Panc1 (cell line): ENCODE data around the gene KLHL8.

Experiments
- CTCF ChIP-seq: fragments of 450-650 bp; IDR thresholded peaks from 2 replicates; pipeline ENCODE4 v1.5.1; 2017; ENCODE audit warnings: mild to moderate bottlenecking
- REST ChIP-seq, 2 experiments: IDR thresholded peaks; 2 replicates each; pipeline ENCODE4 v1.6.1; 2011 to 2012; ENCODE audit warnings: low read depth in 2 of 2, control low read depth in 1 of 2, low read length in 1 of 2, mild to moderate bottlenecking in 1 of 2, moderate library complexity in 1 of 2; ENCODE audit not compliant: insufficient read depth in 1 of 2
- TCF7L2 ChIP-seq: IDR thresholded peaks from 2 replicates; pipeline ENCODE4 v1.6.1; 2011; ENCODE audit warnings: mild to moderate bottlenecking, low read depth, low read length, inconsistent platforms

GRCh38 chr4:87192145-87192919 lies 28.1 kb downstream of the KLHL8 start:
- TF ChIP-seq CTCF: no peak
- no peak for TF ChIP-seq REST (IDR thresholded peaks at IDR 0.05; ENCODE audit: insufficient read depth in 1 of 2, low read depth in 2 of 2, low read length in 1 of 2)
- no peak for TF ChIP-seq TCF7L2
